ENCODE measurements around the gene SHMT2.

Gene SHMT2

GRCh38 chr12:57260366-57260765, 30.9 kb downstream of the SHMT2 start:
- in situ Hi-C loops (cut with MboI; ENCODE audit: low pct_unique_long_range_greater_than_20kb, low sequenced_read_pairs, unreplicated experiment), result loop anchor here (10.0 kb wide), 1 partner anchor 194 kb away; the partner anchor contains the start of genes GLI1 and INHBE
- DNase-seq (ENCODE audit: low spot score), result no peak
- TF ChIP-seq CTCF (IDR thresholded peaks at IDR 0.05; ENCODE audit: extremely low read depth, insufficient read depth, missing control alignments), result no peak

DNA sequence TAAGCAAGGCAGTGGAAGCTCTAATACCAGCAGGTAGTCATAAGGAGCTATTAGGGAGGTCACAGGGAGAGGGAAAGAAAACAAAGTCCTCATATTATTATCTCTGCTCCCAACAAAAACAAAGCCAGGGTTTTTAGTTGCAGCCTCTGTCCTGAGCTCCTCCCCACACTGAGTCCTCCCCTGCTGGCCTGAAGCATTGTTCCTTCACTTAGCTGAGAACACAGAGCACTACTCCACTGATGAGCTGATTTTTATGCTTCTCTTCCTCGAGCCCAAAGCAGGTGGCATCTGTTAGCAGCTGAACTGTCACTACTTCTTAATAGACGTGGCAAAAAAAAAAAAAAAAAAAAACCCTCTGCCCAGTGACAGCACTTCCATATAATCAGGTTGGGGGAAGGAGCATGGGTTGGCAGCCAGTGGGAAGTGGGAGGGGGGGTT, 31.9 kb downstream of the SHMT2 start:
- no peak for TF ChIP-seq CTCF (IDR thresholded peaks at IDR 0.05; ENCODE audit: extremely low read depth, insufficient read depth, missing control alignments)
- in situ Hi-C loops (cut with MboI; ENCODE audit: low pct_unique_long_range_greater_than_20kb, low sequenced_read_pairs, unreplicated experiment), result loop anchor here (10.0 kb wide), 1 partner anchor 193 kb away; the partner anchor contains the start of genes GLI1 and INHBE
- DNase-seq (ENCODE audit: low spot score), result no peak

DNA sequence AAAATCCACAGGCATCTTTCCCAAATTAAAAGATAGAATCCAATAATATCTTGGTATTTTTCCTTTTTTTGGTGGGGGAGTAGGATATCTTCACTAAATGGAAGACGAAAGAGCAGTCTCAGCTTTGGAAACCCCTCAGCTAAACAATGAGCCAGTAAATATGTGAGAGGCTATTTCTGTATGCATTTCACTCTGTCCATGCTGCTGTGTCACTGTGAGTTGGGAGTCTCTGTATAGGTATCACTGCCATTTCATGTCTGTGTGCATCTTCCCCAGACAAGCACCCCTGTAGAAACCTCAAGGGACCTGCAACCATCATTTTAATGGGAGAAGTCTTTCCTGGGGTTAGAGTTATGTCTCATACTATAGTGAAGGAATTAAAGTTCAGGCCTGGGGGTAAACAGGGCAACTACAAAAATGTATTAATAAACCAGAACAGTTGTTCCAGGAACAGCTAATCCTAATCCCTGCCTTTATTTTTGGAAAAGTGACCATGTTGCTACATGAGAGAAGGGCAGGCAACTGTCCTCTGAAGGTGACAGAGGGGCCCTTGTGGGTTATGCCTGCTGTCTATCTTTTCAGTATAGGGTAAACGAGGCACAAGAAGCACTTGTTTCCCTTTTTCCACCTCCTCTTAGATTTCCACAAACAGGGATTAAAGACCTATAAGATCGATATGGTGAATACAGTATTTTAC, 32.8 kb downstream of the SHMT2 start:
- no peak for TF ChIP-seq CTCF (IDR thresholded peaks at IDR 0.05; ENCODE audit: extremely low read depth, insufficient read depth, missing control alignments)
- DNase-seq (ENCODE audit: low spot score), result no peak
- in situ Hi-C loops (cut with MboI; ENCODE audit: low pct_unique_long_range_greater_than_20kb, low sequenced_read_pairs, unreplicated experiment), result loop anchor here (10.0 kb wide), 1 partner anchor 193 kb away; the partner anchor contains the start of genes GLI1 and INHBE

GRCh38 chr12:57263096-57263495, 33.6 kb downstream of the SHMT2 start:
- DNase-seq (ENCODE audit: low spot score), result no peak
- TF ChIP-seq CTCF (IDR thresholded peaks at IDR 0.05; ENCODE audit: extremely low read depth, insufficient read depth, missing control alignments), result no peak
- in situ Hi-C loops (cut with MboI; ENCODE audit: low pct_unique_long_range_greater_than_20kb, low sequenced_read_pairs, unreplicated experiment), result loop anchor here (10.0 kb wide), 1 partner anchor 192 kb away; the partner anchor contains the start of genes GLI1 and INHBE

GRCh38 chr12:57266681-57267080, 37.2 kb downstream of the SHMT2 start:
- DNase-seq (ENCODE audit: low spot score), result no peak
- in situ Hi-C loops (cut with MboI; ENCODE audit: low pct_unique_long_range_greater_than_20kb, low sequenced_read_pairs, unreplicated experiment), result loop anchor here (10.0 kb wide), 1 partner anchor 188 kb away; the partner anchor contains the start of genes GLI1 and INHBE
- no peak for TF ChIP-seq CTCF (IDR thresholded peaks at IDR 0.05; ENCODE audit: extremely low read depth, insufficient read depth, missing control alignments)

DNA sequence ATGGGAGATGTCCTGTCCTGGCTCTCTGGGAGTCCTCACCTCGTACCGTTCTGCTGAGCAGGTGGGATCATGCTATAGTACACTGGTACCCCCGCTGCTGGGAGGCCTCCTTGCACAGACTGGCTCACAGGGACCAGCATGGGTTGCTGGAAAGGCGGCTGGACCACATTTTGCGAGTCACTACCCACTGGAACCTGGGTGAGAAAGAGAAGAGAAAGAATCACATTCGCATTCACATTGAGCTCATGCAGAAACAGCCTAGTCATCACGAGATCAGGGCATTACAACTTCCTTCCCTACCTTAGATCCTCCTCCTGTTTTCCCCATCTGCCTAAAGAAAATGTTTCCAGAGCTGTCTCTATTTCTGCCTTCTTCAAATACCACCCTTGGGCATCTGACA, 38.8 kb downstream of the SHMT2 start:
- no peak for DNase-seq (ENCODE audit: low spot score)
- in situ Hi-C loops (cut with MboI; ENCODE audit: low pct_unique_long_range_greater_than_20kb, low sequenced_read_pairs, unreplicated experiment), result loop anchor here (10.0 kb wide), 1 partner anchor 187 kb away; the partner anchor contains the start of genes GLI1 and INHBE
- no peak for TF ChIP-seq CTCF (IDR thresholded peaks at IDR 0.05; ENCODE audit: extremely low read depth, insufficient read depth, missing control alignments)
